DOHH2 (cell line): Measurements from ENCODE around the gene NYNRIN.

Experiments
- EZH2phosphoT487 ChIP-seq: fragments of 200-600 bp; sonication (generic); IDR thresholded peaks from 2 replicates; pipeline ENCODE4 v1.6.1; 2017; ENCODE audit warnings: borderline replicate concordance, mild to moderate bottlenecking, antibody characterized with exemption, low read length, moderate library complexity, mixed read lengths
- TF ChIP-seq, protein P1 (sequence below): fragments of 200-600 bp; sonication (generic); IDR thresholded peaks from one replicate; pipeline ENCODE4 v1.5.1; 2014; ENCODE audit warnings: antibody characterized with exemption, mild to moderate bottlenecking, low read depth, low read length; ENCODE audit not compliant: poor library complexity, severe bottlenecking

- TF ChIP-seq, protein P1, sequence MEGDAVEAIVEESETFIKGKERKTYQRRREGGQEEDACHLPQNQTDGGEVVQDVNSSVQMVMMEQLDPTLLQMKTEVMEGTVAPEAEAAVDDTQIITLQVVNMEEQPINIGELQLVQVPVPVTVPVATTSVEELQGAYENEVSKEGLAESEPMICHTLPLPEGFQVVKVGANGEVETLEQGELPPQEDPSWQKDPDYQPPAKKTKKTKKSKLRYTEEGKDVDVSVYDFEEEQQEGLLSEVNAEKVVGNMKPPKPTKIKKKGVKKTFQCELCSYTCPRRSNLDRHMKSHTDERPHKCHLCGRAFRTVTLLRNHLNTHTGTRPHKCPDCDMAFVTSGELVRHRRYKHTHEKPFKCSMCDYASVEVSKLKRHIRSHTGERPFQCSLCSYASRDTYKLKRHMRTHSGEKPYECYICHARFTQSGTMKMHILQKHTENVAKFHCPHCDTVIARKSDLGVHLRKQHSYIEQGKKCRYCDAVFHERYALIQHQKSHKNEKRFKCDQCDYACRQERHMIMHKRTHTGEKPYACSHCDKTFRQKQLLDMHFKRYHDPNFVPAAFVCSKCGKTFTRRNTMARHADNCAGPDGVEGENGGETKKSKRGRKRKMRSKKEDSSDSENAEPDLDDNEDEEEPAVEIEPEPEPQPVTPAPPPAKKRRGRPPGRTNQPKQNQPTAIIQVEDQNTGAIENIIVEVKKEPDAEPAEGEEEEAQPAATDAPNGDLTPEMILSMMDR, result peak; percentile 28
- no peak for TF ChIP-seq EZH2phosphoT487
Observed at GRCh38 chr14:24368562-24369252, 30.1 kb upstream of the NYNRIN start.
